Measurements from ENCODE around the gene GRAMD4. TPM values are rescaled to one million over a fixed set of nuclear protein-coding genes. Genes with fewer than 3 reads are reported as not detected.

GRAMD4 gene
- total RNA-seq, 1 donor from 2014 or later, result 71.4 TPM

- ATAC-seq (peak; percentile 69), DNase-seq (no peak)
- Histone ChIP-seq H3K27ac (no peak overlapping the region), H3K4me1 (no peaks in the 10 kb centered on the region), H3K4me3 (no peak overlapping the region), H3K27me3 (no peaks in the 10 kb centered on the region), H3K36me3 (peaks cover 94% of the 10 kb centered on the region), H3K9me3 (no peaks in the 10 kb centered on the region)
- TF ChIP-seq, protein P1, sequence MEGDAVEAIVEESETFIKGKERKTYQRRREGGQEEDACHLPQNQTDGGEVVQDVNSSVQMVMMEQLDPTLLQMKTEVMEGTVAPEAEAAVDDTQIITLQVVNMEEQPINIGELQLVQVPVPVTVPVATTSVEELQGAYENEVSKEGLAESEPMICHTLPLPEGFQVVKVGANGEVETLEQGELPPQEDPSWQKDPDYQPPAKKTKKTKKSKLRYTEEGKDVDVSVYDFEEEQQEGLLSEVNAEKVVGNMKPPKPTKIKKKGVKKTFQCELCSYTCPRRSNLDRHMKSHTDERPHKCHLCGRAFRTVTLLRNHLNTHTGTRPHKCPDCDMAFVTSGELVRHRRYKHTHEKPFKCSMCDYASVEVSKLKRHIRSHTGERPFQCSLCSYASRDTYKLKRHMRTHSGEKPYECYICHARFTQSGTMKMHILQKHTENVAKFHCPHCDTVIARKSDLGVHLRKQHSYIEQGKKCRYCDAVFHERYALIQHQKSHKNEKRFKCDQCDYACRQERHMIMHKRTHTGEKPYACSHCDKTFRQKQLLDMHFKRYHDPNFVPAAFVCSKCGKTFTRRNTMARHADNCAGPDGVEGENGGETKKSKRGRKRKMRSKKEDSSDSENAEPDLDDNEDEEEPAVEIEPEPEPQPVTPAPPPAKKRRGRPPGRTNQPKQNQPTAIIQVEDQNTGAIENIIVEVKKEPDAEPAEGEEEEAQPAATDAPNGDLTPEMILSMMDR (IDR thresholded peaks at IDR 0.05), result no peak
- intact Hi-C loops (cut with DNase I), result no loop called here
Observed at GRCh38 chr22:46696229-46696518, 76.0 kb downstream of the GRAMD4 start.

GRCh38 chr22:46696614-46697013, 76.4 kb downstream of the GRAMD4 start:
- intact Hi-C loops (cut with DNase I), result no loop called here
- Histone ChIP-seq H3K4me1 (no peaks in the 10 kb centered on the region), H3K27ac (no peak overlapping the region), H3K27me3 (no peaks in the 10 kb centered on the region), H3K4me3 (no peak overlapping the region), H3K9me3 (no peaks in the 10 kb centered on the region), H3K36me3 (peaks cover 94% of the 10 kb centered on the region)
- no peak for DNase-seq
- no peak for ATAC-seq
- TF ChIP-seq, protein P1 (IDR thresholded peaks at IDR 0.05), result no peak

DNA sequence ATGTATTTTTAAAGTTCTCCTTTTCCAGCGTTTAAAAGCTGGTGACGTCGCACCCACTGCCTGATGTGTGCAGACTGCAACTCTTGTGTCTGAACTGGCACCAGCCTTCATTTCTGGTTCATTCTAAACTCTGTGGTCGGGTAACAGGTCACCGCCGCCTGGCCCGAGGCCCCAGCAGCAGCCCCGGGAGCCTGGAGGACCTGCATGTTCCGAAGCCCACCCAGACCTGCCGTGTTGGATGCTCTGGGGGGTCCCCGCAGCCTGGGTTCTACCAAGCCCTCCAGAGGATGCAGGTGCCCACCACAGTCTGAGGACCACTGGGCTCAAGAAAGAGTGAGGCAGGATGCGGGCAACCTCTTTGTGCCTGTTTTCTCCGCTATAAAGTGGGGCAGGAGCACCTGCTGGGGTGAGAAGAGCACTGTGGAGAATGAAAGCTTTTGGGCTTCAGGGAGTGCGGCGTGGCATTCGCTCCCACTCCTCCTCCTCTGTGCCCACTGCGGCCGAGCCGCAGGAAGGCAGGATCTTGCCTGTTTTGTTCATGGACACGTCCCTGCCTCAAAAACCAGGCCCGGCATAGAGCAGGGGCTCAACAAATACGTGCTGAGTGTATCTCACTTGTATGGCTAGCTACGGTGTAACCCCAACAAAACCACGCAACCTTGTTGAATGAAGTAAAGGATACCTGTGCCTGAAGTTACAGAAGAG, 77.8 kb downstream of the GRAMD4 start:
- ATAC-seq (no peak), DNase-seq (no peak)
- H3K4me3 ChIP-seq, result no peak overlapping the region
- H3K36me3 ChIP-seq, result peaks cover 86% of the 10 kb centered on the region
- no peak overlapping the region for H3K27ac ChIP-seq
- H3K27me3 ChIP-seq, result no peaks in the 10 kb centered on the region
- intact Hi-C loops (cut with DNase I), result no loop called here
- TF ChIP-seq, protein P1 (IDR thresholded peaks at IDR 0.05), result no peak
- H3K4me1 ChIP-seq, result no peaks in the 10 kb centered on the region
- H3K9me3 ChIP-seq, result no peaks in the 10 kb centered on the region

DNA sequence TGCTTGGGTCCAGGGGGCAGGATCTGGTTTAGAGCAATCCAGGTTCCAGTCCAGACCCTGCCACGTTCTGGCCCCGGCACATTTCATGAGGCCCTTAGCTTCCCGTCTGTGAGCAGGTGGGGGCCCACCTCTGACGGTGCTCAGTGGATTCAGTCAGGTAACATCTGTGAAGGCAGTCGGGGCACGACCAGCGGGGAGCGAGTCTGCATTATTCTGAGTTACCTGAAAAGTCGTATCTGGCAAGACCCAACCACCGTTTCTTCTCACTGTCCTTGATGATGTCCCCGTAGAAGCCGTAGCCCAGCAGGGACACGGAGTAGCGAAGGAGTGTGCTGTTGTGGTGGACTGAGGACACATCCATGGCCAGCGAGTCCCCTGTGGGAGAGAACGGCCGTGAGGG, 78.9 kb downstream of the GRAMD4 start:
- no peaks in the 10 kb centered on the region for H3K4me1 ChIP-seq
- DNase-seq, result no peak

GRCh38 chr22:46701262-46701661, 81.1 kb downstream of the GRAMD4 start:
- no peaks in the 10 kb centered on the region for H3K27me3 ChIP-seq
- no peak overlapping the region for H3K27ac ChIP-seq
- H3K4me3 ChIP-seq, result no peak overlapping the region
- TF ChIP-seq, protein P1 (IDR thresholded peaks at IDR 0.05), result no peak
- no peaks in the 10 kb centered on the region for H3K9me3 ChIP-seq
- intact Hi-C loops (cut with DNase I), result no loop called here
- DNase-seq (no peak), ATAC-seq (no peak)
- H3K36me3 ChIP-seq, result peaks cover 62% of the 10 kb centered on the region
- H3K4me1 ChIP-seq, result no peaks in the 10 kb centered on the region

More for the DNA sequence above, 78.9 kb downstream of the GRAMD4 start:
- no peaks in the 10 kb centered on the region for H3K9me3 ChIP-seq
- no peak overlapping the region for H3K27ac ChIP-seq
- peaks cover 75% of the 10 kb centered on the region for H3K36me3 ChIP-seq
- TF ChIP-seq, protein P1 (IDR thresholded peaks at IDR 0.05), result no peak
- no peak for ATAC-seq
- H3K4me3 ChIP-seq, result no peak overlapping the region
- H3K27me3 ChIP-seq, result no peaks in the 10 kb centered on the region
- intact Hi-C loops (cut with DNase I), result no loop called here

Data from upper lobe of right lung (tissue), 1 donor.